Fibroblast of lung (primary cell): Measurements from ENCODE around the gene TKTL2.

Experiments used
- CTCF ChIP-seq, 2 donors: IDR thresholded peaks in 1 of 2; conservative IDR thresholded peaks in 1 of 2; 1 replicate in 1 of 2; 2 replicates in 1 of 2; pipeline ENCODE4 v1.5.1; 2011 to 2012; ENCODE audit warnings: low read length in 2 of 2, control low read depth in 1 of 2, inconsistent platforms in 1 of 2, low read depth in 1 of 2, mild to moderate bottlenecking in 1 of 2
- EZH2 ChIP-seq: IDR thresholded peaks from 2 replicates; pipeline ENCODE4 v1.5.1; 2012; ENCODE audit warnings: low read length, control low read depth, mild to moderate bottlenecking; ENCODE audit errors: missing control alignments

DNA sequence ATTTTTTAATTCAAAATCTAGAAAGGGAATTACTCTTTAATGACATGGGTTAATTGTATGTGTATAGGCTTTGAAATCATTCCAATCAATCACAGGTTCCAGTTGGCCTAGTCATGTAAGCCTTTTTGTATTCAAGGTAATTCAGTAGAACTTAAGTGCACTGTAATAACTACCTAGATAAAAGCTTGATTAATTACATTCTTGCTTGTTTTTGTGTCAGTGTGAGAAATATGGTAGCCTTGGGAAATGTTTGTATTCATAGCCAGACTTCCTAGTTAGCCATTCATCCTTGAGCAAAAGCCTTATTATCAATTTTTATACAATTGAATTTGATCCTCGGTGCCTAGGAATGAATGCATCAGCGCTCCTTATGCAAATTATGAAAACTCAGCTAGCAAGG lies 33.5 kb downstream of the TKTL2 start:
- no peak for TF ChIP-seq CTCF (conservative IDR thresholded peaks at IDR 0.05 in 1 of 2, IDR thresholded peaks at IDR 0.05 in 1 of 2; ENCODE audit: low read depth in 1 of 2, low read length in 2 of 2)
- TF ChIP-seq EZH2, result no peak
